Renal pelvis (tissue), 12 donors: Measurements from ENCODE around the gene UBL7. TPM values are rescaled to one million over a fixed set of nuclear protein-coding genes. Genes with fewer than 3 reads are reported as not detected.
A peak's percentile ranks its signal among the peaks of the same experiment; 100 is the strongest.
"Not testable (repeated sequence)": the region's sequence is repeated elsewhere in the genome, so short reads cannot be mapped to it uniquely, and the experiment has no call there.

Experiments
- DNase-seq: peaks from one replicate; pipeline ENCODE4 v3.0.0-alpha.2; 2013
- long read RNA-seq, 16 experiments: transcript quantifications; one replicate each; lab custom pipeline, GENCODE V29; 2026
- polyA plus RNA-seq, 3 donors: library from polyadenylated mRNA; unstranded; fragments of 120-200 nt; gene quantifications; one replicate each; pipeline ENCODE4 v1.2.1, GENCODE V29; 2013; ENCODE audit not compliant: insufficient read length in 3 of 3

UBL7 gene
- 10 to 100 TPM; 59.5 to 73.3 (median 64.7) TPM for polyA plus RNA-seq
- long read RNA-seq, donor 1, transcript UBL7-202 (11 exons, 1,427 nt), result major isoform, 11 of 21 reads
- long read RNA-seq, donor 1, transcript UBL7-201 (11 exons, 1,360 nt), result minor isoform, 10 of 21 reads
- long read RNA-seq, donor 1, partial matches to known transcripts, result 0 of 21 reads
- long read RNA-seq, donor 1, other reads (novel, unspliced or antisense), result 0 of 21 reads
- long read RNA-seq, donor 2, transcript UBL7-202 (11 exons, 1,427 nt), result major isoform, 12 of 28 reads
- long read RNA-seq, donor 2, transcript UBL7-201 (11 exons, 1,360 nt), result minor isoform, 10 of 28 reads
- long read RNA-seq, donor 2, partial matches to known transcripts, result 0 of 28 reads
- long read RNA-seq, donor 2, other reads (novel, unspliced or antisense), result 5 of 28 reads
- long read RNA-seq, donor 3, transcript UBL7-202 (11 exons, 1,427 nt), result major isoform, 15 of 42 reads
- long read RNA-seq, donor 3, transcript UBL7-201 (11 exons, 1,360 nt), result minor isoform, 12 of 42 reads
- long read RNA-seq, donor 3, partial matches to known transcripts, result 13 of 42 reads
- long read RNA-seq, donor 3, other reads (novel, unspliced or antisense), result 0 of 42 reads
- long read RNA-seq, donor 4, transcript UBL7-202 (11 exons, 1,427 nt), result minor isoform, 13 of 42 reads
- long read RNA-seq, donor 4, transcript UBL7-201 (11 exons, 1,360 nt), result major isoform, 21 of 42 reads
- long read RNA-seq, donor 4, partial matches to known transcripts, result 7 of 42 reads
- long read RNA-seq, donor 4, other reads (novel, unspliced or antisense), result 0 of 42 reads
- long read RNA-seq, donor 5, transcript UBL7-201 (11 exons, 1,360 nt), result major isoform, 8 of 10 reads
- long read RNA-seq, donor 5, partial matches to known transcripts, result 0 of 10 reads
- long read RNA-seq, donor 5, other reads (novel, unspliced or antisense), result 0 of 10 reads
- long read RNA-seq, donor 6, transcript UBL7-201 (11 exons, 1,360 nt), result major isoform, 12 of 22 reads
- long read RNA-seq, donor 6, partial matches to known transcripts, result 5 of 22 reads
- long read RNA-seq, donor 6, other reads (novel, unspliced or antisense), result 0 of 22 reads
- long read RNA-seq, donor 7, transcript UBL7-202 (11 exons, 1,427 nt), result minor isoform, 7 of 31 reads
- long read RNA-seq, donor 7, transcript UBL7-201 (11 exons, 1,360 nt), result major isoform, 13 of 31 reads
- long read RNA-seq, donor 7, partial matches to known transcripts, result 10 of 31 reads
- long read RNA-seq, donor 7, other reads (novel, unspliced or antisense), result 0 of 31 reads
- long read RNA-seq, donor 8, transcript UBL7-201 (11 exons, 1,360 nt), result major isoform, 6 of 8 reads
- long read RNA-seq, donor 8, partial matches to known transcripts, result 0 of 8 reads
- long read RNA-seq, donor 8, other reads (novel, unspliced or antisense), result 0 of 8 reads
- long read RNA-seq, donor 9, transcript UBL7-201 (11 exons, 1,360 nt), result major isoform, 16 of 46 reads
- long read RNA-seq, donor 9, transcript UBL7-202 (11 exons, 1,427 nt), result minor isoform, 10 of 46 reads
- long read RNA-seq, donor 9, partial matches to known transcripts, result 15 of 46 reads
- long read RNA-seq, donor 9, other reads (novel, unspliced or antisense), result 5 of 46 reads
- long read RNA-seq, donor 10, transcript UBL7-201 (11 exons, 1,360 nt), result minor isoform, 10 of 29 reads
- long read RNA-seq, donor 10, transcript UBL7-202 (11 exons, 1,427 nt), result major isoform, 11 of 29 reads
- long read RNA-seq, donor 10, partial matches to known transcripts, result 6 of 29 reads
- long read RNA-seq, donor 10, other reads (novel, unspliced or antisense), result 0 of 29 reads
- long read RNA-seq, donor 11, partial matches to known transcripts, result 0 of 6 reads
- long read RNA-seq, donor 11, other reads (novel, unspliced or antisense), result 0 of 6 reads
- long read RNA-seq, donor 12, transcript UBL7-201 (11 exons, 1,360 nt), result major isoform, 19 of 51 reads
- long read RNA-seq, donor 12, transcript UBL7-202 (11 exons, 1,427 nt), result minor isoform, 14 of 51 reads
- long read RNA-seq, donor 12, partial matches to known transcripts, result 15 of 51 reads
- long read RNA-seq, donor 12, other reads (novel, unspliced or antisense), result 0 of 51 reads
- long read RNA-seq, donor 13, transcript UBL7-201 (11 exons, 1,360 nt), result major isoform, 5 of 8 reads
- long read RNA-seq, donor 13, partial matches to known transcripts, result 0 of 8 reads
- long read RNA-seq, donor 13, other reads (novel, unspliced or antisense), result 0 of 8 reads
- long read RNA-seq, donor 14, result 0 reads
- long read RNA-seq, donor 15, result 0 reads
- long read RNA-seq, donor 16, transcript UBL7-202 (11 exons, 1,427 nt), result minor isoform, 8 of 39 reads
- long read RNA-seq, donor 16, transcript UBL7-201 (11 exons, 1,360 nt), result major isoform, 12 of 39 reads
- long read RNA-seq, donor 16, partial matches to known transcripts, result 19 of 39 reads
- long read RNA-seq, donor 16, other reads (novel, unspliced or antisense), result 0 of 39 reads

- DNase-seq, result peak; percentile 98
These were observed at the start of gene UBL7 for GRCh38 chr15:74460871-74461846. UBL7 (minus strand) TSS chr15:74461160; CDS start chr15:74458867, 2,293 bp downstream.

- DNase-seq, result no peak
These were observed 45.5 kb upstream of the UBL7 start for GRCh38 chr15:74506515-74506840.

DNA sequence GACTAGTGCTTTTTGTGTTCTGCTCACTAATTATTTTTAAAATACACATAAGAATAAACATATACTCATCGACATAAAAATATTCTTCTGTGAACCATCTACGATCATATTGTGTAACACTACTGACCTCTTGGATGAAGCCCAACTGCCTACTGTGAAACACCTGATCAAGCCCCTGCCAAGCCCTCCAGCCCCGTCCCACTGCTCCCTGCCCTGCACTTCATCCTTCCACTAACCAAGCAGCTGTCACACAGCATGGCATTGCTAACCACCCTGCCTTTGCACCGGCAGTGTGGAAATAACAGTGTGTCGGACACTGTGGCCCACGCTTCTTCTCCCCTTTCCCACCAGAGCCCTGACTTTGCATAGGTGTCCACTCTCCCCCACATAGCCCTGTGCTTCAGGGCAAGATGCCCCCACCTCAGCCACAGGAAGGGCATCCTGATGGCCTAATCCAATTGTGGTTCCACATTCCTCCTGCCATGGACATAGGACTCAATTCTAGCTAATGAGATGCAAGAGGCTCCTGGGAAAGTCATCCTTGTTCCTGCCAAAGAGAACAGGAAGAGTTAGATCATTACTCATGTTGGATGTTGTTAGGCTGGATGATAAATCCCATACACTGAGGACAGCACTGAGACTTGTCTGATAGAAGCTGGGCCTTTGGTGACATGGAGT is 45.0 kb upstream of the UBL7 start:
- DNase-seq, result no peak

DNA sequence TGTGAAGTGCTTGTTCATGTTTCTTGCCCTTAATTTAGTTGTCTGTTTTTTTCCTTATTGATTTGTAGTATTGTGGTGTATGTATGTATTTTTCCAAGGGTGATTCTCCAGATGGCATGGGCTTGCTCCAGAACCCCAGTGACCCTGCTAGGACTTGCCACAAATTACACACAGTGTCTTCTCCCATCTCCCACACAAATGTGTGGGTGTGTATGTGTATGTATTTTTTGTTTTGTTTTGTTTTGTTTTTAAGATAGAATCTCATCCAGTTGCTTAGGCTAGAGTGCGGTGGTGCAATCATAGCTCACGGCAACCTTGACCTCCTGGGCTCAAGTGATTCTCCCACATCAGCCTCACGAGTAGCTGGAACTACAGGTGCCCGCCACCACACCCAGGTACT is 43.9 kb upstream of the UBL7 start:
- DNase-seq, result no peak

- DNase-seq, result no peak
These were observed 43.5 kb upstream of the UBL7 start for GRCh38 chr15:74504418-74504817.

DNA sequence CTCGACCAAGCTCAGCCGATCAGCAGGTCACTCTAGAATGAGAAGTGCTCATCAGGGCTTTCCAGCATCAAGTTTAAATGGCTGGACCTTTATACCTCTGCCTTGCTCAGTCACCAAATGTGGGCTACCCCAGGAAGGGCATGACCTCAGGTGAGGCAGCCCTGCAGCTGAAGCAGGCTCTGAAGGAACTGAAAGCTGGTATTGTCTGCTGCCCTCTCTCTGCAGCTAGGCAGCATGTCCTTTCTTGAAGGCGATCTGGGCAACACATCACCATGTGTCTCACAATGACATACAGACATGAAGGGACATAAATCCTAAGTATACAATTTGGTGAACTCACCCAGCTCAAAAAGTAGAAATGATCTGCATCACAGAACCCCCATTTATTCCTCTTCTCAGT is 41.3 kb upstream of the UBL7 start:
- no peak for DNase-seq

- no peak for DNase-seq
These were observed 39.4 kb upstream of the UBL7 start for GRCh38 chr15:74500401-74500800.

- no peak for DNase-seq
These were observed 38.4 kb upstream of the UBL7 start for GRCh38 chr15:74499366-74499765.

GRCh38 chr15:74497584-74497983 is 36.6 kb upstream of the UBL7 start:
- no peak for DNase-seq

GRCh38 chr15:74496648-74497047 is 35.7 kb upstream of the UBL7 start:
- no peak for DNase-seq

DNA sequence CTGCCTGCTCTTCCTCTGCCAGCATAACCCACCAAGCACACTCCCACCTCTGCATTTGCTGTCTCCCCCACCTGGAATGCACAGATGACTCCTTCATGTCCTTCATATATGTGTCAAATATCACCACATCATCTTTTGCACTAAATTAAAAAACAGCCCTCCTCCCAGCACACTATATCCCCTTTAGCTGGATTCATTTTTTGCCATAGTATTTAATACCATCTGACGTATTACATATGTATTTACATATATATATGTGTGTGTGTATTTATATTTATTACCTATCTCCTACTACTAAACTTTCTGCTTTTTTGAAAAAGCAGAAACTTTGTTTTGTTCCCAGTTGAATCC is 29.4 kb upstream of the UBL7 start:
- DNase-seq, result no peak

- DNase-seq, result peak; percentile 42
These were observed 28.8 kb upstream of the UBL7 start for GRCh38 chr15:74489518-74490338.

GRCh38 chr15:74488776-74489175 is 27.8 kb upstream of the UBL7 start:
- no peak for DNase-seq

DNA sequence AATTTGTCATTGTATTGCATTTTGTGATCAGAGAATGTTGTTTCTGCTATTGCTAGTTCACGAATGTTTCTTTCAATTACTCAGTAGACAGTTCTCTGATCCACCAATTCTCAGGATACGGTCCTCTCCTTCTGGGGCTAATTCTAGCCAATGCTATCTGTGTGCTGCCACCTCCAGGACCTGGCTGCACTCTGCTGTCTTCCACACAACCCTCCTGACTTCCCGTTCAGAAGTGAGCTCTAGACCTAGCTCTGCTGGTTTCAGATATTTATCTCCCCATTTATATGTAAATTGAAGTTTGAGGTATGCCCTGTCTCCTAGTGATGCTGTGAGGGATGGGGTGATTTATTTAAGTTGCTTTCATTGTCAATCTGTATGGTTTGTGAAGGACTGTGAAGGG is 21.7 kb upstream of the UBL7 start:
- DNase-seq, result no peak

DNA sequence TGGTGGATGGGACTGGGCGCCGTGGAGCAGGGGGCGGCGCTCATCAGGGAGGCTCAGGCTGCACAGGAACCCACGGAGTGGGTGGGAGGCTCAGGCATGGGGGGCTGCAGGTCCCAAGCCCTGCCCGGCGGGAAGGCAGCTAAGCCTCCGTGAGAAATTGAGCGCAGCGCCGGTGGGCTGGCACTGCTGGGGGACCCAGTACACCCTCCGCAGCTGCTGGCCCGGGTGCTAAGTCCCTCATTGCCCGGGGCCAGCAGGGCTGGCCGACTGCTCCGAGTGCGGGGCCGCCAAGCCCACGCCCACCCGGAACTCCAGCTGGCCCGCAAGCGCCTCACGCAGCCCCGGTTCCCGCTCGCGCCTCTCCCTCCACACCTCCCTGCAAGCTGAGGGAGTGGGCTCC is 19.4 kb upstream of the UBL7 start:
- DNase-seq, result not testable (repeated sequence)

DNA sequence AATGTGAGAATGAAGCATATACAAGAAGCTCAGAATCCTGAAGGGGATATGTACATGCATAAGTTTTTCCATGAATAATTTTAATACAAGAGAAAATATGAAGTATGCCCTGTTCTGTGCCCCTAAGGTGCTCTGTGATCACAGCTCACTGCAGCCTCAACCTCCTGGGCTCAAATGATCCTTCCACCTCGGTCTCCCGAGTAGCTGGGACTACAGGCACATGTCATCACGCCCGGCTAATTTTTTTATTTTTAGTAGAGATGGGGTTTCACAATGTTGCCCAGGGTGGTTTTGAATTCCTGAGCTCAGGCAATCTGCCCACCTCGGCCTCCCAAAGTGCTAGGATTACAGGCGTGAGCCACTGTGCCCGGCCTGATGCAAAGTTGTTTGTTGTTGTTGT is 10.7 kb upstream of the UBL7 start:
- not testable (repeated sequence) for DNase-seq
